NB4 (cell line): ENCODE data around the gene ALS2CL.

Experiments used
- DNase-seq: peaks from one replicate; pipeline ENCODE4 v3.0.0; 2010; ENCODE audit warnings: low read depth
- H3K4me3 ChIP-seq: one replicate; pipeline ENCODE4 v1.5.1; 2011; ENCODE audit warnings: mild to moderate bottlenecking, low read depth, low read length, moderate library complexity
- MYC ChIP-seq: IDR thresholded peaks from 2 replicates; pipeline ENCODE4 v1.6.1; 2011; ENCODE audit warnings: low read depth, low read length
- POLR2A ChIP-seq: IDR thresholded peaks from 2 replicates; pipeline ENCODE4 v1.6.1; 2011; ENCODE audit warnings: mild to moderate bottlenecking; ENCODE audit not compliant: insufficient read length; ENCODE audit errors: extremely low read depth
- TF ChIP-seq, protein P1 (sequence below): IDR thresholded peaks from one replicate; pipeline ENCODE4 v1.5.1; 2012; ENCODE audit warnings: low read depth, low read length
- TF ChIP-seq, protein P2 (sequence below): IDR thresholded peaks from 2 replicates; pipeline ENCODE4 v1.6.1; 2011; ENCODE audit warnings: low read depth, low read length

The ALS2CL gene

DNA sequence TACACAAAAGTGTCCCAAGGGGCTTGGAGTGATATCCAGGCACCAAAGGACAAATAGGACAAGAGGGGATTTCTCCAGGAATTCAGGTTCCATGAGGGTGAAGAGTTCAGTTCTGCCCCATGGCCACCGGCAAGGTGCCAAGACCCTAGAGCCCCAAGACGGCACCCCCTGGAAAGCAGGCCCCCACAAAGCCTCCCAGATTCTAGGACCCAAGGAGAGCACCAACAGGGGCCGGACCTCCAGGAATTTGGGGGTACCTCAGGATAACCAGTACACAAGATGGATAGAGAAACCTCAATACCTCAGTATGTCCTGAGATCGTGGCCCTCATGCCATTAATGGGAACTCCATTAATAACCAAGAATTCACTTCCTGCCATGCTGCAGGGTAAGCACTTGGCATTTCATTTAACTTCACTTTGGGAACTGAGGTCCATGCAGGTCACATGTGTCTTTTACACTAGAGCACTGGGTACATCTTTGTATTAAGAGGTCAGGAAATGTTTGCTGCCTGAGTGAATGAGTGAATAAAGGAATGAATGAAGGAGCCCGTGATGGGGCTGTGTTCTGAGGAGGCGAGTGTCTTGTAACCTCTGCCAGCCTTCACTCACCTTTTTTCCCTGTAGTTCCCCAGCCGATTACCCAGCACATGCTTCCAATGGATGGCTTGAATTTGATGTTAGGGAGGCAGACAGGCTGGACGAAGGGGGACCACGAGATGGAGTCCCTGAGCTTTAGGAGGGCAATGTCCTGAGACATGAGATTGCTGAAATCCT, 39.7 kb upstream of the ALS2CL start:
- H3K4me3 ChIP-seq, result no peak overlapping the region
- DNase-seq, result peak; percentile 9
- TF ChIP-seq MYC, result no peak
- TF ChIP-seq, protein P1, sequence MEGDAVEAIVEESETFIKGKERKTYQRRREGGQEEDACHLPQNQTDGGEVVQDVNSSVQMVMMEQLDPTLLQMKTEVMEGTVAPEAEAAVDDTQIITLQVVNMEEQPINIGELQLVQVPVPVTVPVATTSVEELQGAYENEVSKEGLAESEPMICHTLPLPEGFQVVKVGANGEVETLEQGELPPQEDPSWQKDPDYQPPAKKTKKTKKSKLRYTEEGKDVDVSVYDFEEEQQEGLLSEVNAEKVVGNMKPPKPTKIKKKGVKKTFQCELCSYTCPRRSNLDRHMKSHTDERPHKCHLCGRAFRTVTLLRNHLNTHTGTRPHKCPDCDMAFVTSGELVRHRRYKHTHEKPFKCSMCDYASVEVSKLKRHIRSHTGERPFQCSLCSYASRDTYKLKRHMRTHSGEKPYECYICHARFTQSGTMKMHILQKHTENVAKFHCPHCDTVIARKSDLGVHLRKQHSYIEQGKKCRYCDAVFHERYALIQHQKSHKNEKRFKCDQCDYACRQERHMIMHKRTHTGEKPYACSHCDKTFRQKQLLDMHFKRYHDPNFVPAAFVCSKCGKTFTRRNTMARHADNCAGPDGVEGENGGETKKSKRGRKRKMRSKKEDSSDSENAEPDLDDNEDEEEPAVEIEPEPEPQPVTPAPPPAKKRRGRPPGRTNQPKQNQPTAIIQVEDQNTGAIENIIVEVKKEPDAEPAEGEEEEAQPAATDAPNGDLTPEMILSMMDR, result no peak

DNA sequence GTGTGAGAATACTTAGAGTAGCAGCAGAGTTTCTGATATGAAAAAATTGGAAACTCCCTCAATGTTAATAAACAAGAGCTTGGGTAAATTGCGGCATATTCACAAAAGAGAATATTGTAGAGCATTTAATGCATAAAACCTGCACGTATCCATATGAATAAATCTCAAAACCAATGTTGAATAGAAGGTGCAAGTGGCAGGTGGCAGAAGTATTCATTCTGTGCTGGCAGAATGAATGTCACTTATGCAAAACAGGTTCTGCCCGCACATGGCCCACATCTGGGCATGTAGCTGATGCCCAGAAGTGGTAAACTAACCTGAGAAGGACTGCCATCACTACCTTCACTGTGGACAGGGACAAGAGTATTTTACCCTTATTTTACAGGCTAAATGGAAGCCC, 38.3 kb upstream of the ALS2CL start:
- TF ChIP-seq, protein P1, result no peak
- no peak for TF ChIP-seq POLR2A
- TF ChIP-seq, protein P2, sequence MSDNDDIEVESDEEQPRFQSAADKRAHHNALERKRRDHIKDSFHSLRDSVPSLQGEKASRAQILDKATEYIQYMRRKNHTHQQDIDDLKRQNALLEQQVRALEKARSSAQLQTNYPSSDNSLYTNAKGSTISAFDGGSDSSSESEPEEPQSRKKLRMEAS, result no peak
- TF ChIP-seq MYC, result no peak
- no peak for DNase-seq
- H3K4me3 ChIP-seq, result no peak overlapping the region

DNA sequence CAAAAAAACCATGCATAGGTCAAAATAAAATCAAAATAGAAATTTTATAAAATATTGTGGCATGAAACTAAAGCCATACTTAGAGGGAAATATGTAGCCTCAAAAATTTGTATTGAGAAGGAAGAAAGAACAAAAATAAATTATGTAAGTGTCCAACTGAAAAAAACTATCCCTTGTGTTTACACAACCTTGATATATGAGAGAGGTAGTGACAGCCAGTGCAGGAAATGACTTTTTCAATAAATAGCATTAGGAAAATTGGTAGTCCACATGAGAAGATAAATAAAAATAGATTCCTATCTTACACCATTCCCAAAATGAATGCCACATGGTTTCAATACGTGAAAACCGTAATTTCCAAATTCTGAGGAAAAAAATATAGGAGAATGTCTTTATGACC, 37.3 kb upstream of the ALS2CL start:
- H3K4me3 ChIP-seq, result no peak overlapping the region
- no peak for TF ChIP-seq POLR2A
- TF ChIP-seq, protein P1, result no peak
- TF ChIP-seq MYC, result no peak
- TF ChIP-seq, protein P2, result no peak
- no peak for DNase-seq

DNA sequence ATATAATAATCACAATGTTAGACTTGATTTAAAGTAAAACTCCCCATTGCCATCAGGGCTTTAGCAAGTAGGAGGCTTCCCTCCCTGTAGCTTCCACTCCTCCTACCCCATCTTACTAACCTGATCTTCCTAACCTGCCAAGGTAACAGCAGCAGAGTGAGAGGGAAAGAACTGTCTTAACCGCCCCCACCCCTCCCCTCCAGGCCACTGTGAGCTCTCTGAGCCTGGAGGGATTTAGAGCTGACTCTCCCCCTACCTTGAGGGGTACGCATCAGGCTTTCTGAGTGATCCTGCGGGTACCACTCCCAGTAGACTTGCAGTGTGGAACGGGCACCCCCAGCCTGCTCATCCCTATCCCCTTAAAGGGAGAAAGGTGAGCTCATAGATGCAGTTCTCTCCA, 35.6 kb upstream of the ALS2CL start:
- DNase-seq, result no peak
- no peak overlapping the region for H3K4me3 ChIP-seq
- TF ChIP-seq MYC, result no peak
- no peak for TF ChIP-seq POLR2A
- TF ChIP-seq, protein P2, result no peak
- TF ChIP-seq, protein P1, result no peak

DNA sequence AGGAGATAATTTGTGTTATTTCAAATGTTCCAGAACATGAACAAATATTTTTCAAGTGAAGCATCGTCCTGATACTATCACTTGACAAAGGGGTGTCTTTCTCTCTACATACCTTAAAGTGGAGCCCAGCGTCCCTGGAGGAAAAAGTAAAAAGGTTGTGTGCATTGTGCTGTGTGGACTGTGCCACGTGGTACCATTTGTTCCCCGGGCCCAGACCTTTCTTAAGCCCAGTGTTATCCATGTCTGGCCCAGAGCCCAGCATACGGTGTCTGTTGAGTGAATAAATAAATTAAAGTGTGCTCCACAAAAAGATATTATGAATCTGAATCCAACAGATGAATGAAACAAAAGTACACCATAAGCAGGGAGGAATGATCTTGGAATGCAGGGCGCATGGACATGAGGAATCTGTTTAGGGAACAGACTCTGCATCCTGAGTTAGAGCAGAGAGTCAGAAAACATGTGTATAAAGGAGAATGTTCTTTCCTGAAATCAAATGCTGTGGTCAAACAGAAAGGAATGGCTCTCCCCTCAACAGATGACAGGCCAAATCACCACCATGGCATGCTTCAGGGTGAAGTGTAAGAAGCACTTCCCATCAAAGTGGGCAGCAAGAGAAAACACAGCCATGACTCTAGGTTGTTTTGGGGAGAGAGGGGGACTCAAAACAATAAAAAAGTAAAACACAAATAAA, 32.3 kb upstream of the ALS2CL start:
- no peak overlapping the region for H3K4me3 ChIP-seq
- TF ChIP-seq, protein P1, result no peak
- TF ChIP-seq POLR2A (no peak), MYC (no peak)
- TF ChIP-seq, protein P2, result no peak
- DNase-seq, result no peak
